ENCODE data around the gene MPP3. TPM values are rescaled to one million over a fixed set of nuclear protein-coding genes. Genes with fewer than 3 reads are reported as not detected.
"Not testable (repeated sequence)": the region's sequence is repeated elsewhere in the genome, so short reads cannot be mapped to it uniquely, and the experiment has no call there.

The MPP3 gene
- total and polyA plus RNA-seq, 3 donors from 2014 or later: 5.9 to 18.2 (median 16.7) TPM

GRCh38 chr17:43800736-43801135 is 32.2 kb downstream of the MPP3 start:
- no peaks in the 10 kb centered on the region for H3K9me3 ChIP-seq
- H3K27me3 ChIP-seq: no peaks in the 10 kb centered on the region
- WGBS, 2 donors: 90 to 95% methylated on average over 3 of the region's 3 CpGs
- H3K4me1 ChIP-seq: no peaks in the 10 kb centered on the region
- intact Hi-C loops (cut with DNase I; ENCODE audit: low total_unique reads): no loop called here
- no peak for TF ChIP-seq POLR2A (IDR thresholded peaks at IDR 0.05)
- no peak for TF ChIP-seq CTCF (IDR thresholded peaks at IDR 0.05)
- H3K36me3 ChIP-seq (ENCODE audit: low read depth, missing control alignments): no peaks in the 10 kb centered on the region
- no peak for DNase-seq
- no peak overlapping the region for H3K27ac ChIP-seq
- no peak overlapping the region for H3K4me3 ChIP-seq

- no peak overlapping the region for H3K4me3 ChIP-seq
- WGBS, 2 donors: 88 to 93% methylated on average over 2 of the region's 2 CpGs
- DNase-seq: no peak
- no peaks in the 10 kb centered on the region for H3K9me3 ChIP-seq
- no peak overlapping the region for H3K27ac ChIP-seq
- H3K27me3 ChIP-seq: no peaks in the 10 kb centered on the region
- TF ChIP-seq CTCF (IDR thresholded peaks at IDR 0.05) (no peak), POLR2A (IDR thresholded peaks at IDR 0.05) (no peak)
- intact Hi-C loops (cut with DNase I; ENCODE audit: low total_unique reads): no loop called here
- H3K36me3 ChIP-seq (ENCODE audit: low read depth, missing control alignments): no peaks in the 10 kb centered on the region
- no peaks in the 10 kb centered on the region for H3K4me1 ChIP-seq
Observed at GRCh38 chr17:43799047-43799446, 33.9 kb downstream of the MPP3 start.

GRCh38 chr17:43798024-43798423 is 34.9 kb downstream of the MPP3 start:
- WGBS, 2 donors: 86% methylated on average over 9 of the region's 9 CpGs
- H3K36me3 ChIP-seq (ENCODE audit: low read depth, missing control alignments); H3K4me1 ChIP-seq; H3K9me3 ChIP-seq; H3K4me3 ChIP-seq; H3K27ac ChIP-seq; DNase-seq; H3K27me3 ChIP-seq; intact Hi-C loops (cut with DNase I; ENCODE audit: low total_unique reads): not testable (repeated sequence)

- 90% methylated on average over 4 of the region's 4 CpGs for WGBS, 2 donors
- H3K36me3 ChIP-seq (ENCODE audit: low read depth, missing control alignments); H3K4me1 ChIP-seq; DNase-seq; H3K4me3 ChIP-seq; H3K9me3 ChIP-seq; H3K27me3 ChIP-seq; intact Hi-C loops (cut with DNase I; ENCODE audit: low total_unique reads); H3K27ac ChIP-seq: not testable (repeated sequence)
Observed at GRCh38 chr17:43792668-43793067, 40.3 kb downstream of the MPP3 start.

GRCh38 chr17:43791589-43791988 is 41.4 kb downstream of the MPP3 start:
- no peak overlapping the region for H3K27ac ChIP-seq
- no peaks in the 10 kb centered on the region for H3K4me1 ChIP-seq
- H3K9me3 ChIP-seq: no peaks in the 10 kb centered on the region
- no peak for TF ChIP-seq POLR2A (IDR thresholded peaks at IDR 0.05)
- TF ChIP-seq CTCF (IDR thresholded peaks at IDR 0.05): no peak
- H3K4me3 ChIP-seq: no peak overlapping the region
- no peaks in the 10 kb centered on the region for H3K36me3 ChIP-seq (ENCODE audit: low read depth, missing control alignments)
- intact Hi-C loops (cut with DNase I; ENCODE audit: low total_unique reads): no loop called here
- 6 to 12% methylated on average over 3 of the region's 3 CpGs for WGBS, 2 donors
- H3K27me3 ChIP-seq: no peaks in the 10 kb centered on the region
- peak; percentile 67 for DNase-seq

GRCh38 chr17:43790311-43790940 is 42.5 kb downstream of the MPP3 start:
- WGBS, 2 donors: 89 to 91% methylated on average over 8 to 14 of the region's 14 CpGs
- no peak for TF ChIP-seq CTCF (IDR thresholded peaks at IDR 0.05)
- no peak for TF ChIP-seq POLR2A (IDR thresholded peaks at IDR 0.05)
- intact Hi-C loops (cut with DNase I; ENCODE audit: low total_unique reads): no loop called here
- no peaks in the 10 kb centered on the region for H3K4me1 ChIP-seq
- no peaks in the 10 kb centered on the region for H3K27me3 ChIP-seq
- H3K36me3 ChIP-seq (ENCODE audit: low read depth, missing control alignments): no peaks in the 10 kb centered on the region
- H3K27ac ChIP-seq: no peak overlapping the region
- no peaks in the 10 kb centered on the region for H3K9me3 ChIP-seq
- no peak overlapping the region for H3K4me3 ChIP-seq
- no peak for DNase-seq

Measured in testis (tissue), 3 donors.